ENCODE results near the gene PIAS3.

The PIAS3 gene

DNA sequence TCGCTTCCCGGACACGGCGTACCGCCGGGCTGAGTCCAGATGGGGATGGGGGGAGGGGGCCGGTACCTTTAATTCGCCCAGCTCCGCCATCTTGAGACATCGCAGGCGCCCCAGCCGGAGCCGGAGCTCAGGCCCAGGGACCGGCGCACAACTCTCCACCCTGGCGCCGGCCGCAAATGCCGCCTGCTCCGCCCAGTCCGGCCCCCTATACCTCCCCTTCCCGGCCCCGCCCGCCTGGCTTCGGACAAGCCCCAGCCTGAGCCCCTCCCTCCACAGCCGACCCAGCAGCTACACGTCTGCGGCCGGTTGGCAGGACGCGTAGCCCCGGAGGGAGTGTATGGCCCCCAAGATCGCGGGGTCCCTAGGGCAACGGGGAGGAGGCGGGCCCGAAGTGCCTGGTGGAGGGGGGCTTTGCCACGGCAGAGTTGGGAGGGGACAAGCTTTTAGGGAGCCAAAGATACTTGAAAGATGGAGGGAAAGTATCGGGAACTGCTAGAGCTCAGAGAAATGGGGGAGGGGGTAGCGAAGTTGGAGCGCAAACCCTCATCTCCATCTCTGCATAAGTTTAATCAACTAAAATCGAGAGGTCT is at the start of gene PIAS3:
Gene PIAS3 (minus strand): TSS at position 181 of the 590 bp plus-strand sequence. CDS start 91 bp downstream, at position 90.
- DNase-seq (ENCODE audit: low read depth, low spot score) = peak; percentile 99

DNA sequence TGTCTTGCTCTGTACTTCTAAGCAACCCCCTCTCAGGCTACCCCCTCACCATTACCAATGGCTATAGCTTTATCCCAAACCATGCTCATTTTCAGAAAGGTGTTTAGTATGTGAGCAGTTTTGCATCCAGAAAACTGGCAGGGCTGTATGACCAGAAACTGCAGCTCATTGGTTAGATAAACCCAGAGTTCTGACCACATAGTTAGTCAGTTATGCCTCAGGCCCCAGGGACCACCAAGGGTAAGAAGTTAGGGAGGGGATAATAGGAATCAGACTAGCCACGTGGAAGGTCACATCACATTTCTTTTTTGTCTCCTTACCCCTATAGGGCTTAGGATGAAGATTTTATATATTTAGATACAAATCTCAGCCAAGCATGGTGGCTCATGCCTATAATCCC is 49.8 kb upstream of the PIAS3 start:
- peak; percentile 31 for DNase-seq (ENCODE audit: low read depth, low spot score)

DNA sequence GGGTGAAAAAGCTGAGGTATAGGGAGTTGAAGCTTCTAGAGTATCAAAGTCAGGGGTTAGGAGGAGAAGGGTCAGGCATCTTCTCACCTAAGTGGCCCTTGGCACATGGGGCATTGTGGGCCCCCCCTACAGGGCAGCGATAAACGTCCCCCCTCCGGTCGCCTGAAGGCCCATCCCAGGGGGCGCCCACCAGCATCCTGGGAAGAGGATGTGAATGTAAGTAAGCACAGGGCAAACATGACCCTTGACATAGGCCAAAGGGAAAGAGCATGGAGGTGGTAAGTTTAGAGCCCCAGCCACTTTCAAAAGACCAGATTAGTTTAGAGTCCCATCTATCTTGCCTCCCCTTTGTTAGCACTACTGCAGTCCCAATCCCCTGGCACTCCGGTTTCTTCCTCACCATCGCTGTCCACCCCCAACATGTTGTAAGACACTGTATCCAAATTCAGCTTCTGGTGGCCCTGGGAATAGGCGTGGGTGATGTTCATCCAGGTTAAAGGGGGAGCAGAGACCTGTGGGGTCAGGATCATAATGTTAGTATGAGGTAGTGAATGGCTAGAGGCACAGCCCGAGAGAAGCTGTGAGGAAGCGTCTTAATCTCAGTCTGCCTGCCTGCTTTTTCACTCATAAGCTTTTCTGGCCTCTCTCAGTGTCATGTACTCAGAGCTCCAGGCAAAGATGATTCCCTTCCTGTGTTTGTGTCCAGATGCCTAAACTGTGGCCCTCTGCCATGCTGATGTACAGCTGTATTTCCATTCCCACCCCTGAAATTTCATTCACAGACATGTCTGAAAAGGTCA is 48.3 kb upstream of the PIAS3 start:
- no peak for DNase-seq (ENCODE audit: low read depth, low spot score)

DNA sequence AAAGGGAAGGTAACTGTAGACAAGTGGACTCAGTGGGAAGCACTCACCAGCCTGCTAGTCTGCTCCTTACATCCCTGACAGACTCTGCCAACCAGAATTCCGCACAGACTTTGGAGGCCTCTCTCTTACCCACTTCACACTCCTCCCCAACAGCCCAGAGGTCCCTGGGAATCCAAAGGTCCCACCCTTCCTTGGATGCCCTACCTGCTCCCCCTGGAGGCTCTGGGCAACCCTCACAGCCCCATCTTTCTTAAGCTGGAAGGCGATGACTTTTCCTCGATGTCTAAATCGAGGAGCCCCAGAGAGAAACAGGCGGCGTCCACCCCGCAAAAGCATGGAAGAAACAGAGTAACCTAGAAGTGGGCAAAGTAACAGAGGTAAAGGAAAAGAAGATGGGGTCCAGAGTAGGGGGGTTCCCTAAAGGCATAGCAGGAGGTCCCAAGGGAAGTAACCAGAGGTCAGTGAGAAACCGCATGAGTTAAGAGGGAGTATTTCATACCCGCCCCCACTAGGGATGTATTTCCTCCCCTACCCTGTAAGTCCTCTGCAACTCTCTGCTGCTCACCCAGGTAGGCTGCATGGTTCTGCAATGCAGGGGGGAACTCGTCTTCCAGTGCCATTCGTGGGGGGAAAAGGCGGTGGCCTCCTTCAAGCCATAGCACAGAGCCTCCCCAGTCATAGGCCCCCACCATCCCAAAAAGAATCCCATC is 42.6 kb upstream of the PIAS3 start:
- DNase-seq (ENCODE audit: low read depth, low spot score) = no peak

DNA sequence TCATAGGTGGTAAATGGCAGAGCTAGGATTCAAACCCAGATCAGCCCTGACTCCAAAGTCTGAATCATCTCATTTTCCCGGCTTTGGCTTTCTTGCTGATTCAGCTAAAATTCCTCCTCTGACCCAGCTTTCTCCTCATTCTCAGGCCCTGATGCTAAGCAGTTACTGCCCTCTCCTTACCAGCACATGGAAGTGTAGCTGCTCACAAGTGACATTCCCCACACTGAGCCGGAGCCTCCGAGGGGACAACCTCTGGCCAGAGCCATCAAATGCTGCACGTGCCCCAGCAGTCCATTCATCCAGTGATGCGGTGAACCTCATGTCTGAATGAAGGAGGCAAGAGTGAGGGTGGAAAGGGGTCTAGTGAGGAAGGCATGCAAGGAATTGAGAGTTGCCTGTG is 39.9 kb upstream of the PIAS3 start:
- DNase-seq (ENCODE audit: low read depth, low spot score) = no peak

DNA sequence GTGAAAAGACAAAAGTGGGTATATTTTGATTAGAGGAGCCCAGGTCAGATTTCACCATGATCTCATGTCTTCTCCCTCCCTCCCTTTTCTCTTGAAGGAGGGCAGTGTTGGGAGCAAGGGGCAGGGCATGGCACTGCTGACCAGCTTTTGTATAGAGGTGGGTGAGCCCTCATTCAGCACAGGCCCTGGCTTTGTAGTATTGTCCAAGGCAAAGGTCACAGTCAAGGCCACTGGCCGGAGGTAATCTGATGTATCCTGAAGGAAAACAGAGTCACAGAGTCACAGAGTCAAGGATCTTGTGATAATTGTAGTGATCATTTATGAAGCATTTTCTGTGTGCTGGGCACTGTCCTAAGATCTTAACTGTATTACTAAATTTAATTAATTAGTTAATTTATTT is 39.1 kb upstream of the PIAS3 start:
- no peak for DNase-seq (ENCODE audit: low read depth, low spot score)

DNA sequence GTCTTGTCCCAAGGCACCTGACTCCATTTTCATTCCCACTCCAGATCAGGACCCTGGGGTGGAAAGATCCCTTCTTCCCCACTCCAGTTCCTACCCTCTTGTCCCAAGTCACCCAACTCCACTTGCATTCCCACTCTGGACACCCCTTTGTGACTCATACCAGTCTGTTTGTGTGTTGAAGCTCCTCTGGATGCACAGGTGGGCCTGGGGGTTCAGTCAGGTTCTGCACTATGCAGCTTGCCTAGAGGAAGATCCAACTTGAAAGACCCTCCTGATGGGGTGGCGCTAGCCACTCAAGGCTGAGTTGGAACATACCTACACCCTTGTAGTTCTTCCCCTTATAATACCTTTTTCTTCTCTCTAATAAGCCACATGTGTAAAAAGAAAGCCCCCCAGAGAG is 36.6 kb upstream of the PIAS3 start:
- DNase-seq (ENCODE audit: low read depth, low spot score) = no peak

DNA sequence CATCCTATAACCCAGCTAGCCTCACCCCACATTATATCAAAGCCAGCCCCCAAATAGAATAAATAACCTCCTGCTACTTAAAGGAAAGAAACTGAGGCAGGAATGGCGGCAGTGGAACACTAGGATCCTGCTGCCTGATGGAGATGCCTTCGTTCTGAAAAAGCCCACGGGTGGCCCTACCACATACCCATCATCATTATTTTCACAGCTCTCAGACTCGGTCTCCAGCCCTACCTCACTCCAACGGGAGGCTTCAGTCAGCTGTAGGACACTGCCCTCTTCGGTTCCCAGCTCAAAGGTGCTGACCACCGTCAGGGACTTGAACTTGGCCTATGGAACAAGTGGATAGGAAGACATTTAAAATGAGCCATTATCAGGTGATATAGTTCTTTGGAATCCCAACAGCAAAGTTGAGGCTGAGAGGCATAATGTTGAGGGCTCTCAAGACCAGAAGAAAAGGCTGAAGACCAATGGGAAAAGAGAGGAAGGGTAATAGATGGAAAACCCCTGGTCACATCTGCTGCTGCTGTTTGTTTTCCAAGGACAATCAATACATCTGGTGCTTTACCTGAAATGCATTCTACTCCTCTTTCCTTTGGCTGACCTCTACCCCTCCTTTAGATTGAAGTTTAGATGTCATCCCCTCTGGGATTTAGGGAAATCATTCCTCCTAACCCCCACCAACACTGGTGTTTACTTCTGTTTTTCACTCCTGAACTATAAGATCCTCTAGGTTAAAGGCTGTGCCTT is 34.6 kb upstream of the PIAS3 start:
- no peak for DNase-seq (ENCODE audit: low read depth, low spot score)

DNA sequence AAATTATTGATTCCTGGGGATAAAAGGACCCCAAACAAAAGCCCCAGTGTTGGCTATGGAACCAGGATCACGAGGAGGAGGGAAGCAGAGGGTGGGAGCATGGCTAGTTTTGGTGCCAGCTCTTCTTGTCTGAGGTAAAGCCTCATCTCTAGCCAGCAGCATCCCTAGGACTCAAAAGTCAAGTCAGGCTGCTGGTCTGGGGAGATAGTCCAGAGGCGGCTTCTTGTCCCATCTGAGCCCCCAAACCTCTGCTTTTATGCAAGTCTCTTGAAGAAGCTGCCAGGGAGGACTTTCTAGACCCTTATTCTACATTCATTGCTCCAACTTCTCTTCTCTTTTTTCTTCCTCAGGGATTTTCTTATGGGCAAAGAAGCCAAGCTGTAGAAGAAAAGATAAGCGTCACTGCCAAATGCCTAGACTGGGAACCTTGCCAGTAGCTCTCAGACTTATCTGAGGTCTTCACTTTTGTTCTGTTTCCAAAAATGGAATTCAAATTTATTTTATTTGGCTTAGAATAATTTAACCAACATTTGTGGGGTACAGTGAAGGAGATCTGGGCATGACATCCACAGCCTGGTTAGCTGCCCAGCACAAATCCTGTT is 33.7 kb upstream of the PIAS3 start:
- peak; percentile 69 for DNase-seq (ENCODE audit: low read depth, low spot score)

DNA sequence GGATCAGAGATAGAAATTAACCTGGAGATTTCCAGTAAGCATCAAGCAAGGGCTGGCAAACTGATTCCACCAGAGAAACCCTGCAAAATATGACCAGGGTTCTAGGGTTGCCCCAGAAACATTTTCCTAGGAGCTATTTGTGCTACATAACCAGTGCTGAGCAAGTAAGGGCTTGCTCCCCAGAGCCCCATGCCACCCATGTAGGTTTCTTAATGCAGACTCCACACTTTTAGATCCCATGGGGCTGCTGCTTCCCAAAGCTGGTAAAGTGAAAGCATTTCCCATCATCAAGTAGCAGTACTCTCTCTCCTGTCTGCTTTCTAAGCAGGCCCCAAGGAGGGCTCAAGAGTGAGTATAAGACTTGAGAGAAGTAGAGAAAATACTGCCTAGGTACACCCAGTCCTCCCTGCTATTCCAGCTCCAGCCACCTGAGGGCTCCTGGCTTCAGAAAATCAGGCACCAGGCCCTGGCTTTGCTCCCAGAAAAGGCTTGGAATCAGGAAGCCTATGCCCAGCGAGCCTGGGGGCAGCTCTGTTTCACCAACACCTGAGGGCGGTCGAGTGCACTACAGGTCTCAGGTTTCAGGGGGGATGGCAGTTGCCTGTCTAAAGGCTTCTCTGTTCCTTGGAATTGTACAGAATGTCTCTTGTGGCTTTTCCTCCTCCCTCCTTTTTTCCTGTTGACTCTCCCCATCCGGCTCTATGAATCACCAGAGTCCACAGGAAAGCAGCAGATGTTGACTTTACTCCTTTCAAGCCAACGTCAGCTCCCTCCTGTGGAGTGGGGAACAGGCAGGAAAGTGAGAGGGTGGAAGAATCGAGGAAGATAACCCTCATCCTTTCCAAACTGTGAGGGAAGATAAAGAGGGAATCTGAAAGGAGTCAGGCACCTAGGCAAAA is 33.0 kb upstream of the PIAS3 start:
- DNase-seq (ENCODE audit: low read depth, low spot score) = peak; percentile 99

DNA sequence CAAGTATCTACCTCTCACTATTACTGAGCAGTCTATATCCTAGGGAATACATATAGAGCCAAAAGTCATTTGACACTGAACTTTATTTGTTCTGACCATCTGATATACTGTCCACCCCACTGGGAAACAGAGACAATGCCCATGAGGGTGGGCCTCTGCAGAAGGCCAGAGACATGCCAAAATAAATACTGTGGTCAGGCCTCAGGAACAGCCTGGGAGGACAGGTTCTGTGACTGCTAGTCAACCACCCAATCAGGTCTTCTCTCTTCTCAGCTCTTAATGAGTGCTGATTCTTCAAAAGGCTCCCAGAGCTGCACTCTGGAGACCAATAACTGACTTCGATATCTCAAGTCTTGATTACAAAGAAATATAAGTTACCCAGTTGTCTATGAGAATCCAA is 32.3 kb upstream of the PIAS3 start:
- DNase-seq (ENCODE audit: low read depth, low spot score) = peak; percentile 79

DNA sequence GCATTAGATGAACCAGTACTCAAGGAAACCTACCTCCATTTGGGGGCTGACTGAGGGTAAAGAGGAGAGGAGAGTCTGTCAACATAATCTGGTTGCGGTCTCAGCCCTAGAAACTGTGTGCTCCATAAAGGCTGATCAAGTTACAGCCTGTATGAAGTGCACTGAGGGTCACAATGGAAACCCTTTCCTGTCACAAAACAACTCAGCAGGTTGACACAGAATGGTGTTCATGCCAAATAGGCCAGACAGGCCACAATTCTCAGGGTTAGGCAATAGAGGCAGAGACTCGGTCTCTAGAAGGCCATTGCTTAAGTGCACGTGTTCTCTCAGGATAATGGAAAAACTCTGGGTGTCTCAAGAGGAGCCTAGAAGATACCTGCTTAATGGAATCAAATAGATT is 30.8 kb upstream of the PIAS3 start:
- DNase-seq (ENCODE audit: low read depth, low spot score) = no peak

DNA sequence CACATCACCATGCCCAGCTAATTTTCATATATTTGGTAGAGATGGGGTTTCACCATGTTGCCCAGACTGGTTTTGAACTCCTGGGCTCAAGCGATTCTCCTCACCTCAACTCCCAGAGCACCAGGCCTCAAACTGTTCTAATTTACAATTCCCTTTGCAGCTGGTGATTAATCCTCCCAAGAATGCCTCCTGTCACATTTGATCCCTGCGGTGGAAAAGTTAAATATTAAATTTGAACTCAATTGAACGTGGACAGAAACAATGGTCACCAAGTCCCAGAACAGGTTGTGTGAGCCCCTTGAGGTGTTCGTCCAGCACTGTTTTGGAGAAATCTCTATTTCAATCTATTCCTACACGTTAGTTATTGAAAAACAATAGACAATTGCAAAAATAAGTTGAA is 28.8 kb upstream of the PIAS3 start:
- peak; percentile 39 for DNase-seq (ENCODE audit: low read depth, low spot score)

DNA sequence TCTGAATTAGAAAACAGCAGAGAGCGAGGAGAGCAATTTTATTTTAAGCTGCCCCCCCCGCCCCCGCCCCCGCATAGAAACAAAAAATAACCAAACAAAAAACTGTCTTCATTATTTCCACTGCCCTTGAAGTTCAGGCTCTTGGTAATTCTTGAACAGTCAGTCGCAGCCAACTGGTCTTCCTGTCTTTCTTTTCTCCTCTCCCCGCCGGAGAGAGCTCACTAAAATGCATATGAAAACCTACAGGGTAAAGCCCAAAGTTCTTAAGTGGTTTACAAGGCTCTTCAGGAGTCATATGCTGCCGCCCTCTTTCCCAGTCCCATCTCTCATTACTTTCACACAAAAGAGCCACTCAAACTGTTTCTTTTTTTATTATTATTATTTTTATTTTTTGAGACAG is 27.9 kb upstream of the PIAS3 start:
- DNase-seq (ENCODE audit: low read depth, low spot score) = no peak

DNA sequence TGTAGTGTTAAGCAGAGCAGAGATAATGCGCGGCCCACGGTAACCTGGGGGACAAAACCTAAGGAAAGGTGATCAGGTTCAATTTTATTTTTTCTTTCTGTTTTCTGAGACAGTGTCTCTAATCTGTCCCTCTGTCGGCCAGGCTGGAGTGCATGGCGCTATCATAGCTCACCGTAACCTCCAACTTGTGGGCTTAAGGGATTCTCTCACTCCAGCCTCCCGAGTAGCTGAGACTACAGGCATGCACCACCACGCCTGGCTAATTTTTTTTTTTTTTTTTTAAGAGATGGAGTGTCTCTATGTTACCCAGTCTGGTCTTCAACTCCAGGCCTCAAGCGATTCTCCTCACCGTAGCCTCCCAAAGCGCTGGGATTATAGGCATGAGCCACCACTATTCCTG is 27.5 kb upstream of the PIAS3 start:
- DNase-seq (ENCODE audit: low read depth, low spot score) = no peak

DNA sequence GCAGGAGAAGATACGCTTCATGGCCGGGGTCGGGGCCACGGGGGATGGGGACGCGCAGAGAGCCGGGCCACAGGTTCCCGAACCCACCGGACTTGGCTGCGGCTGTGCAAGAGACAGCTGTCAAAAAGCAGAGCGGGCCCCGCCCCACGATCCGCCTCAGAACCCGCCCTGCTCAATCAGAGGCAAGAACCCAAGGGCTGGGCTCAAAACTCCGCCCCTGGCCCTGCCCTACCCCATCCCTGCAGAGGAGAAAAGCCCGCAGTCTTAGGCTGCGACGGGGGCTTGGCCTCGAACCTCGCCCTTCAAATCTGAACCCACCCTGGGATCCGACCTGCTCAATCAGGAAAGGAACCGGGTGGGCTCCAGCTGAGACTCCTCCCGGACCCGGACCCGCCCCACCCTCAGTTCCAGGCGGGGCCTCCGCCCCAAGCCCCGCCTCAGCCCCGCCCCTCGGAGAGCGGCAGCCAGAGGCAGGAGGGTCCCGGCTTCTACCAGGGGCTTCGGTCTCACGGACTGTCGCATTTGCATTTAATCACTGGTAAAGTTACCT is 26.9 kb upstream of the PIAS3 start, which contains the start of gene ANKRD35:
Gene ANKRD35 (minus strand): TSS at position 129 of the 550 bp plus-strand sequence. CDS start 108 bp downstream, at position 21.
- peak; percentile 80 for DNase-seq (ENCODE audit: low read depth, low spot score)

DNA sequence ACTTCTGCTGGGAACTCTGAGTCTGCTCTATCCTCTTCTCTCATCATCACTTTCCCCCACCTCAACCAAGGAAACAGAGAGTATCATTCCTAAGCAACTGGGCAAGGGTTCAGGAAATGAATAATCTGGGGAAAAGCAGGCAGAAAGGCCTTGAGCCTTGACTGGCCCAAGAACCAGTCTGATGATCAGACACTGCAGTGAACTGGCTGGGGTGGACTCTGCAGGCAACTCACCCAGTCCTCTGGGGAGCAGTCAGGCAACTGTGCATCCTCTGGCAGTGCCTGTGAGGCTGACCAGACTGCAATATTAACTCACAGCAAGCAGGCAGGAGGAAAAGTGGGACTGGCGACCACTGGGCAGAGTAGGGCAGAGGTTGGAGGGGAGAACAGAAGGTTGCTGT is 25.8 kb upstream of the PIAS3 start:
- no peak for DNase-seq (ENCODE audit: low read depth, low spot score)

DNA sequence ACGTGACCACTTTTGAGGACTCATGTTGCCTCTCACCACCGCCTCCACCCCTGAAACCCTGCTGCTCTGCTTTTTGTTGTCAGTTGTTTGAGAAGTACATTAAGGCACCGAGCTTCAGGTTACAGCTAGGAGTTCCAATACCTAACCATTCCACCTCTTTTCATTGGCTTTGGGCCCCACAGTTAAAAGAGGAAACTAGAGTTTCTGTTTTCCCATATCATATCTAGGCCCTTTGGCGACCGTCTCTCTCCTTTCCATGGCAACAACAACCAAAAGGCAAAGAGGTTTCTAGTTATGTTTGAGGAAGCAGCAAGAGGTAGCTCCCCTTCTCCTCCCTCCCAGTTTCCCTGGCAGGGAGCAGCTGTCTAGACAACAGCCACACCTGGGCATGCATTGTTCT is 20.9 kb upstream of the PIAS3 start:
- no peak for DNase-seq (ENCODE audit: low read depth, low spot score)

DNA sequence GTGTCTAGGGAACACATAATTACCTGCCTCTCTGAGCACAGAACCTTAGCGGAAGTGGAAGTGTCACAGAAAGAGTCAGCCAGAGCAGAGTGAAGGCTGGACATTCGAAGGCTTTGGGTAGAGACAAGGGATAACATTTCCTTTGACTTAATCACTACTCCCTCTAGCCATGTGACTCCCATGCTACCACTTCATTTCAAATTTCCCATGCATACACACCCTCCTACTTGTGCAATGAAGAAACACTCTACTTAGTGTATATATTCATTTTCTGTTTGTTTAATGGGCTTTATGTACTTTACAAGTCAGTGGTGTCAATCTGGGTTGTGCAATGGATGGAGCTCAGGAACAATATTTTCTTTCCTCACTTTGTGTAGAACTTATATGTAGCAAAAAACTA is 19.8 kb upstream of the PIAS3 start:
- no peak for DNase-seq (ENCODE audit: low read depth, low spot score)

DNA sequence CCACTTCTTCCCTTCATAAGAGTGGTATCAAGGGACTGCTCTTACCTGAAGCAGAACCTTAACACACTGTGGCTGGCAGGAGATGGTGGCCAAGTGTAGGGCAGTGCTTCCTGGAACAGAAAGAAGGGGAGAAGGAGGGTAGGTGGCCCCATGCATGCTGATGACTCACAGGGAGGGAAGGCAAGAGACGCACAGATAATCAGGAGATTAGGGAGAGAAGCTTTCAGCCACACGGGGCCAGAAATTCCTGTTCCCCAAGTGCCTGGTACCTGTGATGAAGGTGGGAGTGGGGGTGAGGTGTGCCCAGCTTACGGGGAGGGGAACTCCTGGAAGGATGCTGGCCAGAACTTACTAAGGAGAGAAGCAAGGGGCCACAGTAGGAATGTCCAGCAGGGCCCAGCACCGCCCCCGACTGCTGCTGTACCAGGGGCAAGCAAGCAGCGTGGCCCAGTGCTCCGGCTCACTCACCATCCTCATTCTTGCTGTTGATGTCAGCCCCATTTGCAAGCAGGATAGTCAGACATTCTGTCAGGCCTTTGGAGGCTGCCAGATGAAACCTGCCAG is 19.1 kb upstream of the PIAS3 start:
- DNase-seq (ENCODE audit: low read depth, low spot score) = no peak
